Measurements from ENCODE around the gene MALRD1. TPM values are rescaled to one million over a fixed set of nuclear protein-coding genes. Genes with fewer than 3 reads are reported as not detected.

MALRD1 gene
- total RNA-seq, 5 donors from 2014 or later (not counting 1 experiment from before 2014, with no cell fraction given) = 0.32 TPM; not detected in 4

DNA sequence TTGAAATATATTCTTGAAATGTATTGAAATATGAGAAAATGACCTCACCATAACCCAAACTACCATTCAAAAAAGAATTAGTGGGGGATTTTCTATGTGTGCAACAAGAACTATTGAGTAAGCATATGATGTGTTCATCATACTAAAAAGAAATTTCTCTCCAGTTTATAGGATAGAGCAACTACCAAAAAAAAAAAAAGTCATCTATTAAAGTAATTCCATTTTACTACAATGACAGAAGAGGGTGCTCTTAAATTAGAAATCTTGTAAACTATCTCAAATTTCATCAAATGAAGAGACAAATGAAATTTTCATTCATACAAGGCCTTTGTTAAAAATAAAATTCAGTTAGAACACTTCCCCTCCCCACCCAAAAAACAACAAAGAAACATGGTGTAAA, 572.2 kb downstream of the MALRD1 start:
- H3K36me3 ChIP-seq (ENCODE audit: control insufficient read depth in 2 of 2, extremely low read depth in 1 of 2, insufficient read depth in 1 of 2, low read length in 1 of 2) = no peaks in the 10 kb centered on the region
- H3K9me3 ChIP-seq = no peaks in the 10 kb centered on the region
- ChIA-PET POLR2A (no interaction called here), CTCF (no interaction called here)
- Mint-ChIP-seq H3K27me3 (no peaks in the 10 kb centered on the region), H3K9me3 (peaks cover 2 to 4% (median 3%) of the 10 kb centered on the region in 3 donors), H3K4me3 (no peak overlapping the region), H3K4me1 (no peaks in the 10 kb centered on the region), H3K27ac (no peak overlapping the region), H3K36me3 (no peaks in the 10 kb centered on the region)
- no peak for ATAC-seq (replicated peaks in 1 of 4)
- no peak for DNase-seq
- no peaks in the 10 kb centered on the region for H3K27me3 ChIP-seq (replicated peaks in 1 of 2; ENCODE audit: control insufficient read depth in 2 of 2, extremely low read depth in 1 of 2, insufficient read depth in 2 of 2, low read length in 1 of 2)
- H3K4me3 ChIP-seq (ENCODE audit: control insufficient read depth in 1 of 2, extremely low read depth in 1 of 2, low read length in 1 of 2) = no peak overlapping the region
- no peaks in the 10 kb centered on the region for H3K4me1 ChIP-seq (ENCODE audit: control insufficient read depth in 1 of 2, extremely low read depth in 1 of 2, insufficient read depth in 2 of 2, low read length in 2 of 2)
- no peak overlapping the region for H3K27ac ChIP-seq (ENCODE audit: low read length)

DNA sequence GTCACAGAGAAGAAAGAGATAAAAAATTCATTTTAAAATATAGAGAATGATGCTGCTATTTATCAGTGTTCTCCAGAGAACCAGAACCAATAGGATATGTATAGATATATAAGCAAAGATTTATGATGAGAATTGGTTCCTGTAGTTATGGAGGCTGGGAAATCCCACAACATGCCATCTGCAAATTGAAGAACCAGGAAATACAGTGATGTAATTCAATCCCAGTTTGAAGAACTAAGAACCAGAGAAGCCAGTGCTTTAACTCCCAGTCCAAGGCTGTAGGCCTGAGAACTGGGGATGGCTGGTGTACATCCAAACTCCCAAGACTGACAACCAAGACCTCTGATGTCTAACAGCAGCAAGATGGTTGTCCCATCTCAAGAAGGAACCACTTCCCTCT, 574.7 kb downstream of the MALRD1 start:
- ATAC-seq (replicated peaks in 1 of 4) = no peak
- no peaks in the 10 kb centered on the region for H3K4me1 Mint-ChIP-seq
- ChIA-PET POLR2A (no interaction called here), CTCF (no interaction called here)
- no peak overlapping the region for H3K27ac ChIP-seq (ENCODE audit: low read length)
- no peaks in the 10 kb centered on the region for H3K27me3 ChIP-seq (replicated peaks in 1 of 2; ENCODE audit: control insufficient read depth in 2 of 2, extremely low read depth in 1 of 2, insufficient read depth in 2 of 2, low read length in 1 of 2)
- H3K4me3 ChIP-seq (ENCODE audit: control insufficient read depth in 1 of 2, extremely low read depth in 1 of 2, low read length in 1 of 2) = no peak overlapping the region
- H3K9me3 Mint-ChIP-seq = peaks cover 0 to 4% (median 2%) of the 10 kb centered on the region in 3 donors
- H3K36me3 Mint-ChIP-seq = no peaks in the 10 kb centered on the region
- H3K36me3 ChIP-seq (ENCODE audit: control insufficient read depth in 2 of 2, extremely low read depth in 1 of 2, insufficient read depth in 1 of 2, low read length in 1 of 2) = no peaks in the 10 kb centered on the region
- H3K4me1 ChIP-seq (ENCODE audit: control insufficient read depth in 1 of 2, extremely low read depth in 1 of 2, insufficient read depth in 2 of 2, low read length in 2 of 2) = no peaks in the 10 kb centered on the region
- H3K27ac Mint-ChIP-seq = no peak overlapping the region
- no peaks in the 10 kb centered on the region for H3K27me3 Mint-ChIP-seq
- DNase-seq = no peak
- H3K9me3 ChIP-seq = no peaks in the 10 kb centered on the region
- no peak overlapping the region for H3K4me3 Mint-ChIP-seq

GRCh38 chr10:19626156-19626555, 577.6 kb downstream of the MALRD1 start:
- WGBS (ENCODE audit: insufficient coverage) = no CpG with 5 or more reads among the region's 3 CpGs
- no peak for DNase-seq
- Mint-ChIP-seq H3K27ac (no peak overlapping the region), H3K36me3 (no peaks in the 10 kb centered on the region), H3K9me3 (peaks cover 0 to 4% (median 2%) of the 10 kb centered on the region in 3 donors), H3K4me1 (no peaks in the 10 kb centered on the region), H3K27me3 (no peaks in the 10 kb centered on the region), H3K4me3 (no peak overlapping the region)
- H3K27me3 ChIP-seq (replicated peaks in 1 of 2; ENCODE audit: control insufficient read depth in 2 of 2, extremely low read depth in 1 of 2, insufficient read depth in 2 of 2, low read length in 1 of 2) = no peaks in the 10 kb centered on the region
- POLR2A ChIA-PET = no interaction called here
- no peak overlapping the region for H3K4me3 ChIP-seq (ENCODE audit: control insufficient read depth in 1 of 2, extremely low read depth in 1 of 2, low read length in 1 of 2)
- H3K9me3 ChIP-seq = no peaks in the 10 kb centered on the region
- CTCF ChIA-PET = interaction anchor here in 1 of 2 donors (0.6 kb wide), 1 partner anchor 10 kb away, joined by 5 read pairs; no protein-coding TSS in a partner anchor
- no peaks in the 10 kb centered on the region for H3K36me3 ChIP-seq (ENCODE audit: control insufficient read depth in 2 of 2, extremely low read depth in 1 of 2, insufficient read depth in 1 of 2, low read length in 1 of 2)
- H3K27ac ChIP-seq (ENCODE audit: low read length) = no peak overlapping the region
- H3K4me1 ChIP-seq (ENCODE audit: control insufficient read depth in 1 of 2, extremely low read depth in 1 of 2, insufficient read depth in 2 of 2, low read length in 2 of 2) = no peaks in the 10 kb centered on the region
- no peak for ATAC-seq (replicated peaks in 1 of 4)

- Mint-ChIP-seq H3K27me3 (no peaks in the 10 kb centered on the region), H3K9me3 (peaks cover 0 to 4% (median 2%) of the 10 kb centered on the region in 3 donors), H3K36me3 (no peaks in the 10 kb centered on the region), H3K4me1 (no peaks in the 10 kb centered on the region), H3K4me3 (no peak overlapping the region), H3K27ac (no peak overlapping the region)
- Histone ChIP-seq H3K4me1 (ENCODE audit: control insufficient read depth in 1 of 2, extremely low read depth in 1 of 2, insufficient read depth in 2 of 2, low read length in 2 of 2) (no peaks in the 10 kb centered on the region), H3K36me3 (ENCODE audit: control insufficient read depth in 2 of 2, extremely low read depth in 1 of 2, insufficient read depth in 1 of 2, low read length in 1 of 2) (no peaks in the 10 kb centered on the region), H3K27me3 (replicated peaks in 1 of 2; ENCODE audit: control insufficient read depth in 2 of 2, extremely low read depth in 1 of 2, insufficient read depth in 2 of 2, low read length in 1 of 2) (no peaks in the 10 kb centered on the region), H3K27ac (ENCODE audit: low read length) (no peak overlapping the region), H3K4me3 (ENCODE audit: control insufficient read depth in 1 of 2, extremely low read depth in 1 of 2, low read length in 1 of 2) (no peak overlapping the region), H3K9me3 (no peaks in the 10 kb centered on the region)
- ChIA-PET POLR2A (no interaction called here), CTCF (no interaction called here)
- WGBS (ENCODE audit: insufficient coverage) = 92% methylated on average over 2 of the region's 7 CpGs
- DNase-seq (no peak), ATAC-seq (replicated peaks in 1 of 4) (no peak)
Measured at GRCh38 chr10:19628767-19629560, 580.4 kb downstream of the MALRD1 start.

GRCh38 chr10:19629567-19629966, 581.0 kb downstream of the MALRD1 start:
- H3K9me3 ChIP-seq = no peaks in the 10 kb centered on the region
- no peaks in the 10 kb centered on the region for H3K4me1 ChIP-seq (ENCODE audit: control insufficient read depth in 1 of 2, extremely low read depth in 1 of 2, insufficient read depth in 2 of 2, low read length in 2 of 2)
- ATAC-seq (replicated peaks in 1 of 4) = no peak
- H3K4me1 Mint-ChIP-seq = no peaks in the 10 kb centered on the region
- no peak overlapping the region for H3K27ac Mint-ChIP-seq
- no peaks in the 10 kb centered on the region for H3K27me3 Mint-ChIP-seq
- POLR2A ChIA-PET = no interaction called here
- no CpG with 5 or more reads among the region's 6 CpGs for WGBS (ENCODE audit: insufficient coverage)
- no peak overlapping the region for H3K27ac ChIP-seq (ENCODE audit: low read length)
- H3K9me3 Mint-ChIP-seq = peaks cover 0 to 8% (median 5%) of the 10 kb centered on the region in 3 donors
- no peak for DNase-seq
- no peaks in the 10 kb centered on the region for H3K36me3 ChIP-seq (ENCODE audit: control insufficient read depth in 2 of 2, extremely low read depth in 1 of 2, insufficient read depth in 1 of 2, low read length in 1 of 2)
- no peak overlapping the region for H3K4me3 ChIP-seq (ENCODE audit: control insufficient read depth in 1 of 2, extremely low read depth in 1 of 2, low read length in 1 of 2)
- CTCF ChIA-PET = no interaction called here
- H3K36me3 Mint-ChIP-seq = no peaks in the 10 kb centered on the region
- no peak overlapping the region for H3K4me3 Mint-ChIP-seq
- H3K27me3 ChIP-seq (replicated peaks in 1 of 2; ENCODE audit: control insufficient read depth in 2 of 2, extremely low read depth in 1 of 2, insufficient read depth in 2 of 2, low read length in 1 of 2) = no peaks in the 10 kb centered on the region

DNA sequence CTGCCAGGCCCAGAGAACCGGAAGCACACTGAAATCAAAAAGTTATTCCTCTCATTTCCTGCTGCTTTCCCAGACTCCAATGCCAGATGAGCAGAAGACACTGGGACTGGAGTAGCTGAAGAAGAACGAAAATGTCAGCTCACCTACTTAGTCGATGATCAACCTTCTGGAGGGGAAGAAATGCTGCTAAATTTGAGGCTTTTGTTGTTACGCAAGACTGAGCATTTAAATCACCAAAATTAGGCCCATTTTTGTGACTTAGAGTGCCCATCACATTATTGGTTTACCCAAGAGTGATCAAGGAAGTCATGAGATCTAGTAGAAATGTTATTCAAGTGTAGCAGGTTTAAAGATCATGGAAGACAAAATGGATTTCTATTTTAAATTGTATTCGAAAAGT, 585.6 kb downstream of the MALRD1 start:
- Mint-ChIP-seq H3K27ac (no peak overlapping the region), H3K4me1 (peaks cover 0 to 6% (median 1%) of the 10 kb centered on the region in 3 donors), H3K9me3 (peaks cover 3 to 13% (median 3%) of the 10 kb centered on the region in 3 donors), H3K27me3 (no peaks in the 10 kb centered on the region), H3K4me3 (no peak overlapping the region), H3K36me3 (no peaks in the 10 kb centered on the region)
- Histone ChIP-seq H3K27ac (ENCODE audit: low read length) (no peak overlapping the region), H3K9me3 (no peaks in the 10 kb centered on the region), H3K4me3 (ENCODE audit: control insufficient read depth in 1 of 2, extremely low read depth in 1 of 2, low read length in 1 of 2) (no peak overlapping the region), H3K27me3 (replicated peaks in 1 of 2; ENCODE audit: control insufficient read depth in 2 of 2, extremely low read depth in 1 of 2, insufficient read depth in 2 of 2, low read length in 1 of 2) (no peaks in the 10 kb centered on the region), H3K4me1 (ENCODE audit: control insufficient read depth in 1 of 2, extremely low read depth in 1 of 2, insufficient read depth in 2 of 2, low read length in 2 of 2) (no peaks in the 10 kb centered on the region), H3K36me3 (ENCODE audit: control insufficient read depth in 2 of 2, extremely low read depth in 1 of 2, insufficient read depth in 1 of 2, low read length in 1 of 2) (no peaks in the 10 kb centered on the region)
- 83% methylated on average over 4 of the region's 5 CpGs for WGBS (ENCODE audit: insufficient coverage)
- ATAC-seq (replicated peaks in 1 of 4) (no peak), DNase-seq (no peak)
- CTCF ChIA-PET = no interaction called here
- POLR2A ChIA-PET = no interaction called here
